ENCODE results near the gene RNF181.
"Not testable (repeated sequence)": the region's sequence is repeated elsewhere in the genome, so short reads cannot be mapped to it uniquely, and the experiment has no call there.

Gene RNF181

DNA sequence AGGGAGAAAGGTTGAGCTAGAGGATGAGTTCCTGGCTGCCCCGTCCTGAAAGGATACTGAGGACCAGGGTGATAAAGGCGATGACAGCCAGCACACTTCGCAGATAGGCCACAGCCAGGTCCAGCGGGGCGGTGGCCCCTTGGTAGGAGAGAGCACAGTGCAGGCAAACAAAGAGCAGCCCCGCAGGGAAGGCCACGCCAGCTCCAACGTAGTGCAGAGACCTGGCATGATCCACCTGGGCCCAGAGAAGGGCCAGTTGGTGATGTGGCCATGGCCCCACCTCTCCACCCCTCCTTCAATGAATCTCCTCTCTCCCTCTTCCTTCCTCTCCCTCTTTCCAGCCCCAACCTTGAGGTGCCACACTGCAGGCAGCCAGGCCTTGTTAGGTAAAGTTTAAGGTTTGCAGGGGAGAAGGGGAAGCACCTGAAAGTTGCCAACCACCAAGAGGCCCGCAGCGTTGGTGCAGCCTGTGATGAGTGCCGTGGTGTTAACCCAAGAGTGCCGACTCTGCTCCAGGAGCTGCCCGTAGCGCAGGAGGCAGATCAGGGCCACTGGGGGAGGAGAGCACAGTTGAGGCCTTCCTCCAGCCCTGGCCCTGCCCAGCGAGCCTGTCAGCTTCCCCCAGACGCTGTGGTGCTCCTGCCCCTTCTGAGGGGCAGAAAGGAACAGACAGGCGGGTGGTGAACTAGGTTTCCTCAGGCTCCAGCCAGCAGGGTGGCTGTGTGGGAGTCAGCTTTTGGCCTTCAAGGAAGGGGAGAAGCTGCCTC is 4.1 kb downstream of the RNF181 start:
- H3K4me3 ChIP-seq (ENCODE audit: low read depth in 1 of 2, low read length in 1 of 2) = no peak overlapping the region
- peaks cover 39% of the 10 kb centered on the region for H3K36me3 ChIP-seq
- no peaks in the 10 kb centered on the region for H3K9me3 ChIP-seq
- TF ChIP-seq, protein P1, sequence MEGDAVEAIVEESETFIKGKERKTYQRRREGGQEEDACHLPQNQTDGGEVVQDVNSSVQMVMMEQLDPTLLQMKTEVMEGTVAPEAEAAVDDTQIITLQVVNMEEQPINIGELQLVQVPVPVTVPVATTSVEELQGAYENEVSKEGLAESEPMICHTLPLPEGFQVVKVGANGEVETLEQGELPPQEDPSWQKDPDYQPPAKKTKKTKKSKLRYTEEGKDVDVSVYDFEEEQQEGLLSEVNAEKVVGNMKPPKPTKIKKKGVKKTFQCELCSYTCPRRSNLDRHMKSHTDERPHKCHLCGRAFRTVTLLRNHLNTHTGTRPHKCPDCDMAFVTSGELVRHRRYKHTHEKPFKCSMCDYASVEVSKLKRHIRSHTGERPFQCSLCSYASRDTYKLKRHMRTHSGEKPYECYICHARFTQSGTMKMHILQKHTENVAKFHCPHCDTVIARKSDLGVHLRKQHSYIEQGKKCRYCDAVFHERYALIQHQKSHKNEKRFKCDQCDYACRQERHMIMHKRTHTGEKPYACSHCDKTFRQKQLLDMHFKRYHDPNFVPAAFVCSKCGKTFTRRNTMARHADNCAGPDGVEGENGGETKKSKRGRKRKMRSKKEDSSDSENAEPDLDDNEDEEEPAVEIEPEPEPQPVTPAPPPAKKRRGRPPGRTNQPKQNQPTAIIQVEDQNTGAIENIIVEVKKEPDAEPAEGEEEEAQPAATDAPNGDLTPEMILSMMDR (IDR thresholded peaks at IDR 0.05) = no peak
- H3K4me1 ChIP-seq (ENCODE audit: control insufficient read depth in 1 of 2, insufficient read depth in 1 of 2, low read depth in 1 of 2, low read length in 1 of 2) = peaks cover 45 to 54% of the 10 kb centered on the region in 2 experiments
- H3K27me3 ChIP-seq = peaks cover 14% of the 10 kb centered on the region
- no peak overlapping the region for H3K27ac ChIP-seq

DNA sequence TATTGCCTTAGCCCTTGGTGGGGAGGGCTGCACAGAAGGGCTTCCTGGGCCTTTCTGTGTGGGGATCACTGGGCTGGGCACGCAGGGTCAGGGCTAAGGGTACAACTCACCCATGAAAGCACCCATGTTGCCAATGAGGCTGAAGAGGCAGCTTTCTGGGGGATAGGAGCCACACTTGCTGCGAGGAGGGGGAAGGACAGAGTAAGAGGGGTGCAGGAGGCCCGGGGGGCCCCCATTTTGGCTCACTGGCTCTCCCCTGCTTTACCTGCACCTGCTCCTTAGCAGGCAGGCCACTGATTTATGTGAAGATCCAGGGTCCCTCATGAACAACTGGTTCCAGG is 4.7 kb downstream of the RNF181 start:
- peaks cover 39% of the 10 kb centered on the region for H3K36me3 ChIP-seq
- H3K9me3 ChIP-seq = no peaks in the 10 kb centered on the region
- no peak overlapping the region for H3K4me3 ChIP-seq (ENCODE audit: low read depth in 1 of 2, low read length in 1 of 2)
- TF ChIP-seq, protein P1 (IDR thresholded peaks at IDR 0.05) = no peak
- H3K4me1 ChIP-seq (ENCODE audit: control insufficient read depth in 1 of 2, insufficient read depth in 1 of 2, low read depth in 1 of 2, low read length in 1 of 2) = peaks cover 46 to 54% of the 10 kb centered on the region in 2 experiments
- peaks cover 14% of the 10 kb centered on the region for H3K27me3 ChIP-seq
- H3K27ac ChIP-seq = no peak overlapping the region

DNA sequence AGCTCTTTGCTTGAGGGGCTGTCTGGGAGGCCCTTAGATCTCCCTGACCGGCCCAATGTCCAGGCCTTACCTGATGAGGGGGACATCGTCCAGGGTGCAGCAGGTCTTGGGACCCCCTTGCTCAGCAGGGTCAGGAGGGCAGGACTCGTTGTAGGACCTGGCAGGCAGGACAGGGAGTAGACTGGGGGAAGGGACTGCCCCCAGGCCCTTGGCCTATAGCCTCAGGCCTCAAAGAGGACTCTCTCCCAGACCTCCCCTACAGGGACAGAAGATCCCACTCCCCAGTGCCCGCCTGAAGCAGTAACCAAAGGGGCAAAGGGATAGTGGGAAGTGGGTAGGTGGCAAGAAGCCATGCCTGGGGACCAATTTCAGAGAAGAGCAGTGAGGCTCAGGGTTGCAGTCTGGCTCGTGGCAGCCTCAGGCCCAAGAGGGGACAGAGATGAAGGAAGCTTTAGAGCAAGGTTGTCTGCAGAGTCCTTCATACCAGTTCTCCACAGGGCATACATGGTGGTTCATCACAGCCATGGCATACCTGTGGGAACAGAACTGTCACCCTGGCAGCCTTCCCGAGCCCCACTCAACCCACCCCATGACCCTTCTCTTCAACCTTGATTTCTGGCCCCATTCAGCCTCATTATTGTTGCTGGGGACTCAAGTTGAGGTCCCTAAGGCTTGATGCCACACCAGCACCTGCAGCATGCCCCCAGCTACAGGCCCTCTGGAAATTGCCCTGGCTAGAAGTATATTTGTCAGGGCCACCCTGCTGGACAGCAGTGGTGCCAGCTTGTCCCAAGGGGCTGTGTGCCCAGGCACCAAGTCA is 5.6 kb downstream of the RNF181 start:
- Histone ChIP-seq H3K4me1 (ENCODE audit: control insufficient read depth in 1 of 2, insufficient read depth in 1 of 2, low read depth in 1 of 2, low read length in 1 of 2) (peaks cover 47 to 56% of the 10 kb centered on the region in 2 experiments), H3K27ac (no peak overlapping the region), H3K27me3 (peaks cover 14% of the 10 kb centered on the region), H3K4me3 (ENCODE audit: low read depth in 1 of 2, low read length in 1 of 2) (no peak overlapping the region), H3K36me3 (peaks cover 49% of the 10 kb centered on the region), H3K9me3 (no peaks in the 10 kb centered on the region)
- TF ChIP-seq, protein P1 (IDR thresholded peaks at IDR 0.05) = no peak

DNA sequence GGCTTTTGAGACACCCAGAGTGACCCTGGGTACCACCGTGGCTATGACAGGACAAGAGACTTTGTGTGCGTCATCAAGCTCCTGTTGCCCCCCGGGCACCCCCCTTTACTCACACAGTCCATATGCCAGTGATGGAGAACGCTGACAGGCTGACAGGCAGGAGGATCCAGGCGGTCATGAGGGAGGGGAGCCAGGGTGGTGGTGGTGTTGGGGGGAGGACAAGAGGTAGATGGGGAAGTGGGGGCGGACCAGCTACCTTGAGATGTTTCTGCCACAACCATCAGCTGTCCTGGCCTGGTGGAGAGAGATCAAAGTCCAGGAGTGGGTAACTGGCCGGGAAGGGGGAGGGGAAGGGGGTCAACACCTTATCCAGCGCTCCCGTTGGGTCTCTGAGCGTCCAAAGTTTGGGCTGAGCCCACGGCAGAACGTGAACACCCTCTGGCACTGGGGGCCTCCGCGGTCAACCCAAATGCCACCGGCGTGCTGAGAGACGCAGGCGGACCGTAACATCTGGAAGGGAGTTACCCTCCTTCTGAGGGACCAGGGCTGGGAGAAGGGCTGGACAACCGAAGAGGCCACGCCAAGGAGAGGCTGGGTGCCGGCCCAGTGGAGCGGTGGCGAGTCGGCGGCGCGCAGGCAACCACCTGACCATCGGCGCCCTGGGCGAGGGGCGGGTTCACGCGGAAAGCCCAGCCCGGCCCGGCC is 6.4 kb downstream of the RNF181 start:
- Histone ChIP-seq H3K27ac (peak overlapping the region; percentile 45), H3K9me3 (no peaks in the 10 kb centered on the region), H3K4me3 (ENCODE audit: low read depth in 1 of 2, low read length in 1 of 2) (peak overlapping the region; percentile 66 to 75), H3K4me1 (ENCODE audit: control insufficient read depth in 1 of 2, insufficient read depth in 1 of 2, low read depth in 1 of 2, low read length in 1 of 2) (peaks cover 41 to 51% of the 10 kb centered on the region in 2 experiments), H3K36me3 (peaks cover 45% of the 10 kb centered on the region), H3K27me3 (peaks cover 14% of the 10 kb centered on the region)
- TF ChIP-seq, protein P1 (IDR thresholded peaks at IDR 0.05) = no peak

DNA sequence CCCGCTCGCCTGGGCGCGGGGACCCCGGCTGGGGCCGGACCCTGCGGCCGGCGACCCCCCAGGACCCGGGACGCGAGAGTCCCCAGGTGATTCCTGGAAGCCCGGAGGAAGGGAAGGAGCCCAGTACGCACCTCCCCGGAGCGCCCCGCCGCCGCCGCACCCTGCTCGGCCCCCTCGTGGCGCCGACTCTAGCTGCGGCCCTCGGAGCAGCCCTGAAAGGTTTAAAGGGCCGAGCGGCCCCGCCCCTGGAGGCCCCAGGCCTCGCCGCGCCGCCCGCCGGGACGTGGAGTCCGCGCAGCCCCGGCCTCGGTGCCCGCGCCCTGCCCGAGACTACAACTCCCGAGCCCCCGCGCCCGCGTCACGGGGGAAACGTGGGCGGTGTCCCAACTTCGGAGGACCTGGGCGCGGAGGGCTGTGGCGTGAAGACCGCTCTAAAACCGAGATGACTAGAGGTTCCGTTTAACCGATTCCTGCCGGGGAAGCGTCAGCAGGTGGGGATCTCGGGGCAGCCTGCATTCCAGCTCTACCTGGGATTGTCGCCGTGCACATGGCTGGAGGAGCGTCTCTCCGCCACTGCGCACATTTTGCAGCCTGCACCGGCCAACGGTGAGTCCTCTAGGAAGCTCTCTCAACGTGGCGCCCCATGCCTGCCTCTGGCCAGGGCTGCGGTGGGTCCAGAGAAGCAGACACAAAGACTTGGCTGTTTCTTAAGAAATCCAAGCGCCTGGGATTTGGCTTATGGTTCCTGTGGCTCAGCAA is 7.1 kb downstream of the RNF181 start, which contains the start of gene TMEM150A:
Gene TMEM150A (minus strand): TSS at position 223 of the 759 bp plus-strand sequence. CDS start 750 bp downstream, outside the sequence.
- H3K4me3 ChIP-seq (ENCODE audit: low read depth in 1 of 2, low read length in 1 of 2) = peak within 1 kb of the TSS; percentile 66 to 75
- no peaks in the 10 kb centered on the region for H3K9me3 ChIP-seq
- peaks cover 14% of the 10 kb centered on the region for H3K27me3 ChIP-seq
- TF ChIP-seq, protein P1 (IDR thresholded peaks at IDR 0.05) = peak; percentile 46
- peaks cover 42% of the 10 kb centered on the region for H3K36me3 ChIP-seq
- peak within 1 kb of the TSS; percentile 45 for H3K27ac ChIP-seq
- H3K4me1 ChIP-seq (ENCODE audit: control insufficient read depth in 1 of 2, insufficient read depth in 1 of 2, low read depth in 1 of 2, low read length in 1 of 2) = peaks cover 46 to 54% of the 10 kb centered on the region in 2 experiments

DNA sequence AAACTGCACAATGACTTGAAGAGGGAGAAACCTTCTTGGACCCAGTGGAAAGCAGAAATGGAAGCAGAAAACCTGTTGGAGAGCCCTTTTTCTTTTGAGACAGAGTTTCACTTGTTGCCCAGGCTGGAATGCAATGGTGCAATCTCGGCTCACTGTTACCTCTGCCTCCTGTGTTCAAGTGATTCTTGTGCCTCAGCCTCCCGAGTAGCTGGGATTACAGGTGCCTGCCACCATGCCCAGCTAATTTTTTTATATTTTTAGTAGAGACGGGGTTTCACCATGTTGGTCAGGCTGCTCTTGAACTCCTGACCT is 8.5 kb downstream of the RNF181 start:
- Histone ChIP-seq H3K4me3 (ENCODE audit: low read depth in 1 of 2, low read length in 1 of 2) (peak overlapping the region in 1 of 2 experiments; percentile 75), H3K4me1 (ENCODE audit: control insufficient read depth in 1 of 2, insufficient read depth in 1 of 2, low read depth in 1 of 2, low read length in 1 of 2) (peaks cover 61 to 65% of the 10 kb centered on the region in 2 experiments)

More for the DNA sequence above, 8.5 kb downstream of the RNF181 start:
- not testable (repeated sequence) for H3K27ac ChIP-seq, H3K9me3 ChIP-seq
- peaks cover 14% of the 10 kb centered on the region for H3K27me3 ChIP-seq
- peaks cover 42% of the 10 kb centered on the region for H3K36me3 ChIP-seq
